Measurements from ENCODE around the gene PYGL.
"Not testable (repeated sequence)": the region's sequence is repeated elsewhere in the genome, so short reads cannot be mapped to it uniquely, and the experiment has no call there.

PYGL gene

DNA sequence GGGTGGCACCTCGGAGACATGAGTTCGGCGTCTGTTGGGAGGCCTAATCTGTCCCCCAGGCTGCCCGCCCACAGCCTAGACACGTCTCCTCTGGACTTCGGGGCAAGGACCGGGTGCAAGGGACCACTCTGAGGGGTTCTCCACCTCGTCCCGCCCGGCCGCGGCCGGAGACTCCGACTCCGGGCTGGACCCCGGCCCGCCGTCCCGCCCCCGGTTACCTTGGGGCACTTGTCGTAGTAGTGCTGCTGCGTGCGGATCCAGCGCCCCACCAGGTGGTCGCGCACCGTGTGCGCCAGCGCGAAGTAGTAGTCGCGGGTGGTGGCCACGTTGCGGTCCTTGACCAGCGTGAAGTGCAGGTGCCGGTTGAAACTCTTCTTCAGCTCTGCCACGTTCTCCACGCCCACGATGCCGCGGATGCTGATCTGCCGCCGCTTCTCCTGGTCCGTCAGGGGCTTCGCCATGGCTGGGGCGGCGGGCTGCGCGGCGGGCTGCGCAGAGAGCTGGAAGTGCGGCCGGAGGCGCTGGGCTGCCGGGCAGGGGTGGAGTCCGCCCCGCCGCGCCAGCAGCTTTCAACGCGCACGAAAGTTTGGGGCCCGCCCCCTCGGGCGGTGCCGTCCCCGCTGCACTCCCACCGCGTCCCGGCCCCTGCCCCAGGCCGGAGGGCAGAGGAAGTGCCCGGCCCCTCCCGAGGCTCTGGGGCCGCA, at the start of gene PYGL:
TSS of gene PYGL (minus strand) at position 541 of the 704 bp plus-strand sequence. CDS start at position 461, 80 bp downstream.
- DNase-seq (ENCODE audit: low spot score) = peak; percentile 68

DNA sequence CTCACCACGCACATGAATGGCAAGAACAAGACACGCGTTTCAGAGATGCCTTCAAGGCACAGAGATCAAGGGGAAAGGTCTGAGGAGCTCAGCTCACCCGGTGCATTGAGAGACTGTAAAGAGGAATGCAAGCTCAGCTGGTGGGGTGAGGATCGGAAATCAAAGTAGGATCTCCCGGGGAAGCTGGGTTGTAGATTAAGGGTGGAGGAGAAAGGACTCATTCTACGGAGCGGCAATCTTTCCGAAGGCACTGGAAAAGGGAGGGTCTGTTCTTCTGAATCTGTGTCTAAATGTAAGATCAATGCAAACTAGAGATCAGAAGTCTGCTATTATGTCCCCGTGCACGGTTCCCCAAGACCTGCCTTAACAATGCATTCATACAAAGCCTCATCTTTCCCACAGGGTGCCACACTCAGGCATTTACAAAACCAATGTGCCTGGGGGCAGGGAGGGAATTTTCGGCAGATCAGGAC, 41.6 kb upstream of the PYGL start:
- DNase-seq (ENCODE audit: low spot score) = no peak

DNA sequence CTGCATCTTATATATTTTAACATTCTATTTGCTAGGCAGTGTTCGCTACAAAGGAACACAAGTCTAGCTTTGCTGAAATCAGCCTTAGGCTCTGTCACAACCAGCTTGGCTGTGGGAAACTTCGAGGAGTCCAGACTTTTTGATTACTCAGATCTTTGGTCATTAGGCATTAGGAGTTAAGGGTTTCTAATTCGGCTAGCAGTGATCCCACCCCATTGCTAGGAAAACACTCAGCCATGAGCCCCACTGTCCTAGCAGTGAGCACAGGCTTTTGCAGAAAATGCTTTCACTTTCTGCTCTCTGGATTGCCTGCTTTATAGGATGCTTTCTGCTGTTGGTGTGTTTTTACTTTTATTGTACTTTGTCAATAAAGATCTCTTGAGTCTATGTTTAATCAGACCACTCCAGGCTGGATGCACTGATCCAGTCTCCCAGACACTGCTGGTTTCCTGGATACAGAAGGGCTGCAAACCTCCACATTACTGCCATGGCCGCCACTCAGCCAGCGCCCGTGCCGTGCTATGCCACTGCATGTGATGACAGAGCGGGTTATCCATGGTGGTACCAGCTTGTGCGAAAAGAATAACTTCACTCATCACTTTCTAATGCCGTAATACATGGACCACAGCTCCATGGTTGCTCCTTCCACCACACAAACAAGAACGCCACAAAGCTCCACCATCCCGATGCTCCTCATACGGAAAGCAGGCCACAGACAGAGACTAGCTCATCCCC, 41.0 kb upstream of the PYGL start:
- no peak for DNase-seq (ENCODE audit: low spot score)

DNA sequence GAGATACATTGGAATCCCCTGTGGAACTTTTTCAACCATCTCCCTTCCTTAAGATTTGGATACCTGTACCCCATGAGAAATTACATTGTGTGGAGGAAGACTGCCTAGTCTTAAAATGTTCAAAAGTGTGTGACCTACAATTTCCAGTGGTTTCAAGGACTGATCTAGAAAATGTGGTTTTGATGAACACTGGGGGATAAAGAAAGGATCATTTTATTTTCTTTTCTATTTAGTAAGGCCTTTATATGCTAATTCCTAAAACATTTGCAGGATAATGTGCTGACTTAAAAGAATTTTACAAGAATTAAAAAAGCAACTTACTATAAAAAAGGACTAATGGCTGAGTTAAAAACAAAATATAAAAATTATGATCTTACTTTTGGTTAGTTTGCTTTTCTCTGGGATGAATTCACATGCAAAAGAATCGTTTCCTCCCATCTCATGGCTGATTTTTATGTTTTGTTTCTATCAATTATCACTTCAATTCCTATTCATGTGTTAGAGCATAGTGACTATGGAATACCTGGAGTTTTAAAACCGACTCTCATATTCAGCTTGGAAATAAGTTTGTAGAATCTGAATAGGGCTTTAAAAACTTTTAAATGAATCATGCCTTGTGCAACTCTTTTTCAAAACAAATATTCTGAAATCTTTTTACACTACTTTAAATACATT, 39.9 kb upstream of the PYGL start:
- DNase-seq (ENCODE audit: low spot score) = no peak

DNA sequence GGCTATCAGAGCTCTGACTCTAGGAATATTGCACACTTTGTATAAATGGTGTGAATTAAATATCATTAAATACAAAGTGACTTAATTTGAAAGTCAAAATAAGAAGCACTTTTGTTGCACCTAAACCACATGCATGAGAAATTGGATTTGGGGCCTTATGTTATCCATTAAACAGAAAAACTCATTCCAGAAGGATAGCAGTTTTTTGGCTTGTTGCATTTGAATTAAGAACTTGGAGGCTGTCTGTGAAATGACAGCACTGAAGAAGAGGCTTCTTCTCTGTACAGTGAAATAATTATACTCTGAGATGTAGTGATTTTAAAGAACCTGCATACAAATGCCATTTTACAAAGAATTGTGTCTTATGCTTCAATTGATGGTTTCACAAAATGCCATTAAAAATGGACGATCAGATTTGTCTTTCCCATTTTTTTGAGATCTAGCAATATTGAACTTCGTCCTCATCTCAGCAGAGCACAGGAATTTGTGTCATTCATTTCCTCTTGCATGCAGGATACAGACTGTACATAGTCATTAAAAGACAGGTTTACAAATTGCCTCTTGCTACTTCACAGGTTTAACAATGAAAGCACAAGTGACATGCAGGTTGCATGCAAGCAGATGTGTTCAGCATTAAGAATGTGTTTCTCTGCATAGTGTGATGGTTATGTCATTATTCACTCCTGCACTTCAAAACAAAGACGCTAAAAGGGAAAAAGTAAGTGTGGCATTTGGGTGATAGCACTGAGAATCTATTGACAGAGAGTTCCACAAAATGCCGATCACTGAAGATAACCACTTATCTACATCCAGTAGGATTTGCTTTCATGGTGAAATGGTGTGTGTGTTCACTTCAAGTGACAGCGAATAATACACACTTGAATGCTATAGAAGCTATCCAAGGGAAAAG, 35.9 kb upstream of the PYGL start:
- no peak for DNase-seq (ENCODE audit: low spot score)

DNA sequence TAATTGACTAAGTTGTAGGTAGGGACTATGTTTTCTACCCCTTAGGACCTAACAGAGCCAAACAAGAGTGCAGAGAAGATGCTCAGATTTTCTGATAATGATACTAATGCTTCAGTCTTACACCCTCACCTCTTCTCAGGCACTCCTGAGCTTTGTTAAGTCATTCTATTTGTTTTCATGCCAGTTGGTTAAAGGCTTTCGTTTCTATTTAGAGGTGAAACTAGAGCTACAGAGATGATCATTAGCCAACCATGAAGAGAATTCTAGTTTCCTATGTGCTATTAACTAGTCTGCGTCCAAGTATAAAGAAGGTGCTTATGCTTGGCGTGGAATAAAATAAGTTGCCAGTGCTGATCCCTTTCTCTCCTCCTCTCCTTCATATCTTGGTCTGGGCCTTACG, 34.6 kb upstream of the PYGL start:
- DNase-seq (ENCODE audit: low spot score) = no peak

DNA sequence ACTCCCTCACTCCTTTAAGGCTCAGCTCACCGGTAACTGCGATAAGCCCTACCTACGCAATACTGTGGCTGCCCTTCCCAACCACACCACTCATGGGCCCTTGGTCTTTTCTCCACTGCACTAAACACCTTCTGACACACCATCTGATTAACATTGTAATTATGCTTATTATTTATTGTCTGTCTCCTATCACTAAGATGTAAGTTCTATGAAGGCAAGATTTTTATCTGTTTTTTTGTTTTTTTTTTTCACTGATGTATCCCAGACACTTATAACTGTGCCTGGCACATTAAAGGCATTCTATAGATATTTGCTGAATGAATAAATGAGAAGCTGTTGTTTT, 34.2 kb upstream of the PYGL start:
- no peak for DNase-seq (ENCODE audit: low spot score)

DNA sequence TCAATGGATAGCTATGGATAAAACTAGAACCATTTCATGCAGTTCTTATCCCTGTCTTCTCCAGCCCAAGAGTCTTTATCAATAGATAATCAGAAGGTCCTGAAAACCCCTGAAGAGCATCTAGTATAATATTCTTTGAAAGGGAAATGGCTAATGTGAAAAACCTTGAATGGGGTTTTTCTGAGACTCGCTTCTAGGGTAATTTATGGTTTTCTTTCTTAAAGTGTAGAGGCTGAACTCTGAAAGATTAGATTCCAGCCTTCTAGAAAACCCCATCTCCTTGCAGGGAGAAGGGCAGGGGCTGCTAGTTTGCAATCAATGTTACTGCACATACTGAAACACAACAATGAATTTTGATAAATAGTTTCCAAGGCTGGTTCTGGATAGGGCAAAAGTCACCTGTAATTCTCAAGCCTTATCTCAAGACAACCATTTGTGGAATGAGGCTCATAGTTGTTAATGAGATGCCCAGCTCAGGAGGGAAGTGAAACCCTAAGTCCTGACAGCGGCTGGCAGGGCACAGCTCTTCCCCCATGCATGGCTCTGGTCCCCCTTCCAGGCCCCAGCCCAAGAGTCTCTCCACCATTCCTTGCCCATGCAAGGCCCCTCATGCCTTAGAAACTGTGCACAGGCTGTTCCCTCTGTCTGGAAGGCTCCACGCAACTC, 33.7 kb upstream of the PYGL start:
- DNase-seq (ENCODE audit: low spot score) = no peak

DNA sequence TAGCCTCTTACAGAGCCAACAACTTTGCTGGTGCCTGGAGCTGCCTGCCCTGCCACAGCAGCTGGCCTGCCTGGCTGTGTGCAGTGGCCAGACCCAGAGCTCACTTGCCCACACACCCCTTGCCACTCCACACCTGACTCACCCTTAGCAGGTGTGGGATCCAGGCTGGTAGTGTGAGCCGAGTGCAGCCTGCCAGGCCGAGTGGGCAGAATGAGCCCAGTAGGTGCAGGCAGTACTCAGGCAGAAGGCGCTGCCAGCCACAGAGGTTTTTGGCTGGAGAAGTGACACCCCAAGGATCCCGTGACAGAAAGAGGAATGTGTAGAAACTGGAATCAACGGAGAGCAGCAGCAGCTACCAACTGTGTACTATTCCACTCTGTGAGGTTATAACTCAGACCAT, 29.8 kb upstream of the PYGL start:
- no peak for DNase-seq (ENCODE audit: low spot score)

DNA sequence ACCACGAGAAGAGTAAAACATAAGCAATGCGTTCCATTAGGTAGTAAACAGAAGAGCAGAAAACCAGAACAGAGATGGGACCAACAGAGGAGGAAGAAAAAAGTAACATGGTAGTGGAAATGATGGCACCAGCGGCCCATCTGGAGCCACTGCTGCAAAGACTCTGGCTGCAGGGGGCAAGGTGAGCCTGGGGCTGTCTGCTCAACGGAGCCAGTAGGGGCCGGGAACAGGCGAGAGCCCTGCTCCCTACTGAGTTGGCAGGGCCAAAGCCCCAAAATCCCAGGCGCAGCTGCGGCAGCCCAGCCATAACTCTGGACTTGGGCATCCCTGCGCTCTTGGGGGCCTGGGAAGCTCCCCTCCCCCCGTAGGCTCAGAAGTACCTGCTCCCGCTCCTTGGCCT, 28.5 kb upstream of the PYGL start:
- DNase-seq (ENCODE audit: low spot score) = no peak

DNA sequence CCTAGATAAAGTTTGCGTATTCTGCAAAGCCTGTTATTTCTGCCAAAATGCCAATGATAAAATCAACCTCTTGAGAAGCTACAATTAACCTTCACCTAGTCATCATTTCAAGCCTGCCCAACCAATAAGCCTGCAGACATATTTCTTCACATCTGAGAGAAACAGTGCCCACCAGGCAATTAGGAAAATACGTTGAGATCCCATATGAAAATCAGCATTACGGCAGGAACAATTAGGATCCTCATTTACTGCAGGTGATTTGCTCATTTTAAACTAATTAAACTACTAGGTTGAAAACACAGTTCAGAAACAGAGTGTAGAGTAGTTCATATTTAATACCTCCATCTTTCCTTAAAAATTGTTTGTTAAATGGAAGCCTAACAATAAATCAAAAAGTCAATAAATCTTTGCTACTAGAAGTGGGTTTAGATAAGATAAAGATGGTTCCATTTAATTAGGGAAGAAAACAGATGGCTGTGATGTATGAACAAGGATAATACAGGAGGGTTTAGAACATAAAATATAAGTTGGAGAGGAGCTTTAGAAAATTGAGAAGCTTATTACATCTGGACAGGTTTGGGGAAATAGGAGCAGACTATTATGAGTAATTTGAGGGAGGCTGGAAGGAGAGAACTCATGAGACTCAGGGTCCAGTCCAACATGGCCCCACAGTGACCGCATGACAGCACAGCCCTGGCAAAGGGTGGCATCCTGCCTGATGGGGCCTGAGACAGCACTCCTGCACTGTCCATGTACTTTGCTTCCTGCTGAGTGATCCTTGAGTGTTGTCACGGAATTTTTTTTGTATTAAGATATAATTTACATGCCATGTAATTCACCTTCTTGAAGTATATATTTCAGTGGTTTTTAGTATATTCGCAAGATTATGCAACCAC, 26.9 kb upstream of the PYGL start:
- no peak for DNase-seq (ENCODE audit: low spot score)

DNA sequence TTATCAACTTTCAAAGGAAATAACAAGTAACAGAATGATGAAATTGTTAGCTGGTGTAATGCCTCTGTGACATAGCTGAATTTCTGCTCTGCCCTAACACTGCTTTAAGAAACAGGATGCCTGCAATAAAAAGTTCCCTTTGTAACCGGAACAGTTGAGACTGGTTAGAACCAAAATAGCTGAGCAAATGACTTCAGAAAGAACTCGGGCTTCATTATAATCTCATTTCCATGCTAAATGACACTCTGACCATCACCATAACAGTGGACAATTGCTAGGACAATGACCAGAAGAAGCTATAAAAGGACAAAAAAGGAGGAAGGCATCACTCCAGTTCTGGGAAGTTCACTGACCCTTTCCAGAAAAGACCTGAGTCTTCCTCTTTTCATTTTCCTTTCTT, 23.5 kb upstream of the PYGL start:
- no peak for DNase-seq (ENCODE audit: low spot score)

DNA sequence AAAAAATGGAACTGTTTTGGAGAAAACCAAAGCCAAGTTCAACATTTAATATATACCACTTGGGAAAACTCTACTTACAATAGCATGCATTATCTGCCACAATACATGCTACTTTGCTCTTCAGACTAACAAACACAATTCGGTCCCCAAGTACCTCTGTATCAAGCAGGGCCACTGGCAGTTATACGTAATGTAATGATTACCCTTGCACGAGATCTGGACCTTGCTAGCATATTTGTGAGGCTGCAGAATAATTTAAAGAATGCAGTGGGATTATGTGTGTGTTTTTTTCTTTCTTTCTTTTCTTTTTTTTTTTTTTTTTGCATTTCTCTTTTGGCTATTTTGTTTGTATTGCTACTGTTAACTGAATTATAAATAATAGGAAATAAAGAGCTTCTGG, 22.8 kb upstream of the PYGL start:
- no peak for DNase-seq (ENCODE audit: low spot score)

DNA sequence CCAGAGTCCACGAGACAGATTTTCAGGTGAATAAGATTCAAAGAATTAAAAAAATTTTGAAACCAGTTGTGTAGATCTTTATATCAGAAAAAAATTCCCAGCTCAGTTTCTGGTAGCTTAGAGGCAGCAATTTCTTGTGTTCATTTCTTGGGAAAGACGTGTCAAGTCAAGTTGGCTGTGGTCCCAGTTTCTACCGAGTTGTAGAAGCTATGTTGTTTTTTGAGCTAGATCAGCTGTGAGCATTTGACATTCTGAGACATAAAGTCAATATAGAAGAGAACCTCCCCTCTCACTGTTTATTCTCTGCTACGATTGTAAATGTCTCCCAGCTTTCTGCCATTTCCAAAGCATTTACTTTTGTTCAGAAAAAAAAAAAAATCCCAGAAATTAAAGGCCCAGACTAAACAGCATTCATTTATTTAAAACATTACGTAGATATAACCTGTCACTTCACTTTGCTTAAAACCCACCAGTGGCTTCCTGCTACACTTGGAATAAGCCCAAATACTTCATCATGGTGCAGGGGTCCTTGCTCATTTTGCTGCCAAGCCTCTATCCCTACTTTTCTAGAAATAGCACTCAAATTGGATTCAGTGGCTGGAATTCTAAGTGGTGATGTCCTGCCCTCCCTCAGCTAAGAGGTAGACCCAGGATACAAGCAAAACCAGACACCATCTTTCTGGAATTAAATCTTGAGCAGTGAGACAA, 20.6 kb upstream of the PYGL start:
- DNase-seq (ENCODE audit: low spot score) = peak; percentile 17

DNA sequence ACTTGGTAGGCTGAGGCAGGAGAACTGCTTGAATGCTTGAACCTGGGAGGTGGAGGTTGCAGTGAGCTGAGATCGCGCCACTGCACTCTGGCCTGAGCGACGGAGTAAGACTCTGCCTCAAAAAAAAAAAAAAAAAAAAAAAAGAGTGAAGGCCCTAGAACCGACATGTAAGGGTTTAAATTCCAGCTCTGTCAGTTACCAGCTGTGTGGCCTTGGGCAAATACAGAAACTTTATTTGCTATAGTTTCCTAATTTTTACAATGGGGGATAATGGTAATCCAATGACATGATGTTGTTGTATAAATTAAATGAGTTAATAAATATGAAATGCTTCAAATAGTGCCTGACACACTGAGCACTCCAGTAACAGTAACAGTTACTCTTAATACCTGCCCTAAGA, 19.6 kb upstream of the PYGL start:
- DNase-seq (ENCODE audit: low spot score) = no peak

DNA sequence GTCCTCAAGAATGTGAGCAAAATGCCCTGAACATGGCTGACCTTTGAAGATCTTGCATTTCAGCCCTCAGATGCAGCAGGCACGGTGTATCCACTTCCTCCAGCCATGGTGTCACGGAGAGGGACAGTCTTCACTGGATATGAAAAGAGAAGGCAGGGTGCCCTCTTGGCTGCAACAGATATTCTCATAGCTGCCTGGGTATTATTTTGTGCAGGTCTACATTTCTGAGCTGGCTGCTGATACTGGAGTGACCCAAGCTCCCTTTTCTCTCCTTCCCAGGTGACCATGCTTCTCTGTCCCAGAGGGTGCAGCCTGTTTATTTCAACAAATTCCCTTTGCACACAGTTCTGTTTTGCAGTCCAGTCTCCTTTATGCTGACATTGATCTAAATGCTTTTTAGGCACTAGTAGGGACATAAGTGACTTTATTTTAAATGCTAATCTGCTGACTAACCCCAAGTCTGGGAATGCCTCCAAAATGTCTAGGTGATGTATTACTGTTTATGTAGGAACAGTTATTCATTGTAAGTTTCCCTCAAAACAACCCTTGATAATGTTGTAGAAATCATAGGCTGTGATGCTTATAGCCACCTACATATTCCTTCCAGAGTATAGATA, 17.4 kb upstream of the PYGL start:
- no peak for DNase-seq (ENCODE audit: low spot score)

DNA sequence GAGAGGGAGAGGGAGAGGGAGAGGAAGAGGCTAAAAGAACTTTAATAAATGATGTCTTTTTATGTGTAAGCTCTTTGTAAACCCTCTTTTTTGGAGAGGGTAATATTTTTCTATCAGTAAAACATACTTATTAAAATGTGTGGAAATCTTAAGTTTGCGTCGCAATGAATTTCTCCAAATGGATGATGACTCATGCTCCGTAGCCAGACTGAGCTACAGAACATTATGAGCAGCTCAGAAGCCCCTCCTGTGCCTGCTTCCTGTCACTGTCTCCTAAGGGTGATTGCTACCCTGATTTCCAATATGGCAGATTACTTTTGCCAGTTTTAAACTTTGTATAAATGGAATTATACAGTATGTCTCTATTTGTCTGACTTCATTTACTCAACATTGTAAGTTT, 13.0 kb upstream of the PYGL start:
- no peak for DNase-seq (ENCODE audit: low spot score)

DNA sequence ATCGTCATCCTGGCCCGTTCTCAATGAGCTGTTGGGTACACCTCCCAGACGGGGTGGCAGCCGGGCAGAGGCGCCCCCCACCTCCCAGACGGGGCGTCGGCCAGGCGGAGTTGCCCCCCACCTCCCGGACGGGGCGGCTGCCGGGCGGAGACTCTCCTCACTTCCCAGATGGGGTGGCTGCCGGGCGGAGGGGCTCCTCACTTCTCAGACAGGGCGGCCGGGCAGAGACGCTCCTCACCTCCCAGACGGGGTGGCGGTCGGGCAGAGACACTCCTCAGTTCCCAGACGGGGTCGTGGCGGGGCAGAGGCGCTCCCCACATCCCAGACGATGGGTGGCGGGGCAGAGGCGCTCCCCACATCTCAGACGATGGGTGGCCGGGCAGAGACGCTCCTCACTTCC, 12.1 kb upstream of the PYGL start:
- DNase-seq (ENCODE audit: low spot score) = not testable (repeated sequence)

DNA sequence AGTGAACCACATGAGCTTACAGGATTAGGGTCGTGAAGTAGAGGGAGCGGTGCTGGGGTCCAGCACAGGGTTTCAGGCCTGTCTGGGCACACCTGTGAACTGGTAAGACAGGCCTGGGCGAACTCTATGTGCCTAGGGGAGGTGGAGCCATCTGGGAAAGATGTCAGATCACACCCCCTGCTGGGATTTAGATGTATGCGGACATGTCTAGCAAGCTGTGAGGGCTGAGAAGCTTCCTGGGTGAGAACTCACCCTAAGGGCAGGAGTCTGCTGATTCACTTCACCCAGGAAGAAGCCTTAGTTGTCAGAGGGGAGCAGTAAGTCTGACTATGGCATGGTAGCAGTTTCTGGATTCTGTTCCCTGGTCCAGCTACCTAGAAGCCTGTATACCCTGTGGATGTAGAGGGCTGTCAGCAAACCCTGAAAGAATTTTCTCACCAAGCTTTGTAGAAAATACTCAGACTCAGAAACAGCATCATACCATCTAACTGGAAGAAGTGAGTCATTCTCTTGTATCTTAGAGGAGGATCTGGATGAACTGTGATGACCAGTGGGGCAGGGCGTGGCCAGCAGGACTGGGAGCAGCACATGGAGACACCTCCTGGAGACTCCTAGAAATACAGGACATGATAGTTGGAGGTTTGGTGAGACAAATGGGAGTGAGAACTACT, 11.2 kb upstream of the PYGL start:
- DNase-seq (ENCODE audit: low spot score) = peak; percentile 71

Data from HuH-7.5 (cell line).